GM21390 (cell line): ENCODE measurements around the gene SEL1L3.
A peak's percentile ranks its signal among the peaks of the same experiment; 100 is the strongest.

ENCODE experiments used
- ATAC-seq: cut with Tn5 transposase; IDR thresholded peaks from one replicate; pipeline ENCODE4 v1.9.1; 2021; ENCODE audit not compliant: unreplicated experiment

The SEL1L3 gene

GRCh38 chr4:25857403-25857802 is 5.4 kb downstream of the SEL1L3 start:
- no peak for ATAC-seq

- no peak for ATAC-seq
Observed at GRCh38 chr4:25856756-25857155, 6.0 kb downstream of the SEL1L3 start.

GRCh38 chr4:25852103-25852502 is 10.7 kb downstream of the SEL1L3 start:
- no peak for ATAC-seq

- no peak for ATAC-seq
Observed at GRCh38 chr4:25847329-25847728, 15.5 kb downstream of the SEL1L3 start.

GRCh38 chr4:25845841-25846653 is 16.7 kb downstream of the SEL1L3 start:
- no peak for ATAC-seq

- ATAC-seq, result no peak
Observed at GRCh38 chr4:25844961-25845712, 17.7 kb downstream of the SEL1L3 start.

- ATAC-seq, result peak; percentile 47
Observed at GRCh38 chr4:25843340-25844097, 19.3 kb downstream of the SEL1L3 start.

- ATAC-seq, result peak; percentile 73
Observed at GRCh38 chr4:25842229-25842845, 20.5 kb downstream of the SEL1L3 start.

GRCh38 chr4:25839687-25840086 is 23.1 kb downstream of the SEL1L3 start:
- no peak for ATAC-seq

GRCh38 chr4:25839233-25839632 is 23.6 kb downstream of the SEL1L3 start:
- no peak for ATAC-seq

GRCh38 chr4:25838526-25838925 is 24.3 kb downstream of the SEL1L3 start:
- ATAC-seq, result no peak

- ATAC-seq, result no peak
Observed at GRCh38 chr4:25837107-25837506, 25.7 kb downstream of the SEL1L3 start.

- no peak for ATAC-seq
Observed at GRCh38 chr4:25835384-25835783, 27.4 kb downstream of the SEL1L3 start.

- no peak for ATAC-seq
Observed at GRCh38 chr4:25834411-25835107, 28.2 kb downstream of the SEL1L3 start.

- ATAC-seq, result no peak
Observed at GRCh38 chr4:25830548-25830947, 32.2 kb downstream of the SEL1L3 start.

GRCh38 chr4:25827897-25828296 is 34.9 kb downstream of the SEL1L3 start:
- ATAC-seq, result no peak

GRCh38 chr4:25827373-25827772 is 35.4 kb downstream of the SEL1L3 start:
- no peak for ATAC-seq

GRCh38 chr4:25826074-25826752 is 36.6 kb downstream of the SEL1L3 start:
- no peak for ATAC-seq

- no peak for ATAC-seq
Observed at GRCh38 chr4:25823632-25824031, 39.2 kb downstream of the SEL1L3 start.

GRCh38 chr4:25821899-25822298 is 40.9 kb downstream of the SEL1L3 start:
- ATAC-seq, result no peak
